WI38 (cell line): ENCODE data around the gene TTC27.

Source experiments
- H3K4me3 ChIP-seq: 2 replicates; pipeline ENCODE4 v1.5.1; 2011; ENCODE audit warnings: low read depth, mild to moderate bottlenecking, control low read depth, low read length
- CTCF ChIP-seq: IDR thresholded peaks from 2 replicates; pipeline ENCODE4 v1.5.1; 2012; ENCODE audit warnings: low read depth, mild to moderate bottlenecking, control low read depth, low read length

The TTC27 gene

GRCh38 chr2:32696439-32696838, 68.6 kb downstream of the TTC27 start:
- H3K4me3 ChIP-seq: no peak overlapping the region
- TF ChIP-seq CTCF: no peak

GRCh38 chr2:32697156-32697555, 69.3 kb downstream of the TTC27 start:
- TF ChIP-seq CTCF: no peak
- no peak overlapping the region for H3K4me3 ChIP-seq

GRCh38 chr2:32699151-32699550, 71.3 kb downstream of the TTC27 start:
- TF ChIP-seq CTCF: no peak
- no peak overlapping the region for H3K4me3 ChIP-seq

GRCh38 chr2:32701806-32702205, 74.0 kb downstream of the TTC27 start:
- no peak overlapping the region for H3K4me3 ChIP-seq
- TF ChIP-seq CTCF: no peak

- H3K4me3 ChIP-seq: no peak overlapping the region
- no peak for TF ChIP-seq CTCF
These were observed 74.6 kb downstream of the TTC27 start for GRCh38 chr2:32702303-32703064.

- TF ChIP-seq CTCF: no peak
- no peak overlapping the region for H3K4me3 ChIP-seq
These were observed 79.1 kb downstream of the TTC27 start for GRCh38 chr2:32706815-32707579.

GRCh38 chr2:32711219-32711618, 83.4 kb downstream of the TTC27 start:
- no peak overlapping the region for H3K4me3 ChIP-seq
- no peak for TF ChIP-seq CTCF
